Duodenal mucosa (tissue), 2 donors: ENCODE measurements around the gene NIT1.
A peak's percentile ranks its signal among the peaks of the same experiment; 100 is the strongest.

ENCODE experiments used
- H3K27ac ChIP-seq: one replicate; pipeline ENCODE4 v1.7.0; 2013; ENCODE audit warnings: low read depth, low read length
- H3K27me3 ChIP-seq, 2 donors: one replicate each; pipeline ENCODE4 v1.7.0; 2013; ENCODE audit warnings: low read length in 2 of 2, control low read depth in 1 of 2; ENCODE audit not compliant: insufficient read depth in 2 of 2, control insufficient read depth in 1 of 2
- H3K36me3 ChIP-seq, 2 donors: one replicate each; pipeline ENCODE4 v1.7.0; 2013; ENCODE audit warnings: low read length in 2 of 2, control low read depth in 1 of 2; ENCODE audit not compliant: insufficient read depth in 2 of 2, control insufficient read depth in 1 of 2
- H3K4me1 ChIP-seq, 2 donors: one replicate each; pipeline ENCODE4 v1.7.0; 2013; ENCODE audit warnings: low read length in 2 of 2, control low read depth in 1 of 2; ENCODE audit not compliant: insufficient read depth in 2 of 2, control insufficient read depth in 1 of 2
- H3K4me3 ChIP-seq, 2 donors: one replicate each; pipeline ENCODE4 v1.7.0; 2013; ENCODE audit warnings: low read length in 2 of 2, low read depth in 1 of 2
- H3K9ac ChIP-seq, 2 donors: one replicate each; pipeline ENCODE4 v1.7.0; 2013; ENCODE audit warnings: low read length in 2 of 2, low read depth in 1 of 2
- H3K9me3 ChIP-seq, 2 donors: one replicate each; pipeline ENCODE4 v1.7.0; 2013; ENCODE audit warnings: low read length in 2 of 2, control low read depth in 1 of 2; ENCODE audit not compliant: control insufficient read depth in 1 of 2

NIT1 gene

GRCh38 chr1:161162052-161162451, 44.1 kb downstream of the NIT1 start:
- Histone ChIP-seq H3K9me3 (no peaks in the 10 kb centered on the region), H3K27me3 (no peaks in the 10 kb centered on the region), H3K27ac (no peak overlapping the region), H3K9ac (no peak overlapping the region), H3K36me3 (peaks cover 14 to 54% of the 10 kb centered on the region in 2 donors), H3K4me1 (peaks cover 27 to 49% of the 10 kb centered on the region in 2 donors), H3K4me3 (no peak overlapping the region)

DNA sequence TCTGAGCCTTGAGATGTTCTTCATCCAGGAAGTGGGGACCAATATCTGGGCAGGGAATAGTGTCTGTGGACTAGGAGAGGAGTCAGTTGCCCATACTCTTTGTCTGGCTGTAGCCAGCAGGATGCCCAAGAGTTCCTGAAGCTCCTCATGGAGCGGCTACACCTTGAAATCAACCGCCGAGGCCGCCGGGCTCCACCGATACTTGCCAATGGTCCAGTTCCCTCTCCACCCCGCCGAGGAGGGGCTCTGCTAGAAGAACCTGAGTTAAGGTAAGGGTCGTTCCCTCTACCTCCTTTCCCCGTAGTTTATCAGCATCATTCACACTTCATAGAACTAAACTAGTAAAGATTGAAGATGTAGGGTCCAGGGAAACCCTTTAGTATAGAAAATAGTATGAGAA, 44.9 kb downstream of the NIT1 start:
- H3K27me3 ChIP-seq: no peaks in the 10 kb centered on the region
- H3K27ac ChIP-seq: no peak overlapping the region
- peaks cover 30 to 52% of the 10 kb centered on the region in 2 donors for H3K4me1 ChIP-seq
- H3K9ac ChIP-seq: no peak overlapping the region
- H3K9me3 ChIP-seq: no peaks in the 10 kb centered on the region
- H3K36me3 ChIP-seq: peaks cover 12 to 47% of the 10 kb centered on the region in 2 donors
- H3K4me3 ChIP-seq: no peak overlapping the region

DNA sequence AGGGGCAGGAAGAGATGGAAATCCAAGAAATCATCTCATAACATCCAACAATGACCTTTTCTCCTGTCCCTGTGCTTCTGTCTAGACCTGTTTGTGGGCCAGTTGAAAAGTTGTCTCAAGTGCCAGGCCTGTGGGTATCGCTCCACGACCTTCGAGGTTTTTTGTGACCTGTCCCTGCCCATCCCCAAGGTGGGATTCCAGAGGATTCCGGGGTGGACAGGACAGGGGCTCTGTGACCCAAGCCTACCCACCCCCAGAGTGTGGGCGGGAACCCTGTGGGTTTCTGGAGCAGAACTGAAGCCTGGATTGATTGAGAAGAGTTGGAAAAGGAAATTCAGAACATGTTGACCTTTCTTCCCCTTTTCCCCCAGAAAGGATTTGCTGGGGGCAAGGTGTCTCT, 45.9 kb downstream of the NIT1 start:
- Histone ChIP-seq H3K4me3 (no peak overlapping the region), H3K9ac (no peak overlapping the region), H3K36me3 (peaks cover 5 to 38% of the 10 kb centered on the region in 2 donors), H3K27me3 (no peaks in the 10 kb centered on the region), H3K4me1 (peaks cover 27 to 48% of the 10 kb centered on the region in 2 donors), H3K9me3 (no peaks in the 10 kb centered on the region), H3K27ac (no peak overlapping the region)

DNA sequence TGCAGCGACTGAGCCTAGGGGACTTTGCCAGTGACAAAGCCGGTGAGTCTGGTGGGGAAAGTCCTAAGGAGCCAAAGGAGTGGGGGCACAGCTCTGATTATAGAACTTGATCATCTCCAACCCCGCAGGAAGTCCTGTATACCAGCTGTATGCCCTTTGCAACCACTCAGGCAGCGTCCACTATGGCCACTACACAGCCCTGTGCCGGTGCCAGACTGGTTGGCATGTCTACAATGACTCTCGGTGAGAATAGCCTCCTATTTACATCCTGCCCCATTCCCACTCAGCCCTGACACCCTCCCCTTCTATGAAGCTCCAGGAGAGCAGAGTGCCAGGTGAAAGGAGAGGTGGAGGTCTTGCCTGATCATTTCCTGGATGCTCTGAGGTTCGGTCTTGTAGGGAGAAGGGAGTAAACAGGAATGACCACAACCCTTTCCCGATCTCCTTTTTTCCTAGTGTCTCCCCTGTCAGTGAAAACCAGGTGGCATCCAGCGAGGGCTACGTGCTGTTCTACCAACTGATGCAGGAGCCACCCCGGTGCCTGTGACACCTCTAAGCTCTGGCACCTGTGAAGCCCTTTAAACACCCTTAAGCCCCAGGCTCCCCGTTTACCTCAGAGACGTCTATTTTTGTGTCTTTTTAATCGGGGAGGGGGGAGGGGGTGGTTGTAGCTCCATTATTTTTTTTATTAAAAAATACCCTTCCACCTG, 47.2 kb downstream of the NIT1 start:
- H3K27me3 ChIP-seq: no peaks in the 10 kb centered on the region
- H3K27ac ChIP-seq: peak overlapping the region; percentile 95
- H3K36me3 ChIP-seq: peaks cover 5 to 50% of the 10 kb centered on the region in 2 donors
- peak overlapping the region; percentile 83 to 89 for H3K9ac ChIP-seq
- H3K9me3 ChIP-seq: no peaks in the 10 kb centered on the region
- peaks cover 20 to 40% of the 10 kb centered on the region in 2 donors for H3K4me1 ChIP-seq
- H3K4me3 ChIP-seq: peak overlapping the region in 1 of 2 donors; percentile 97

- H3K36me3 ChIP-seq: peaks cover 14 to 58% of the 10 kb centered on the region in 2 donors
- H3K27ac ChIP-seq: peak within 1 kb of the TSS; percentile 95
- peaks cover 11 to 30% of the 10 kb centered on the region in 2 donors for H3K4me1 ChIP-seq
- H3K9ac ChIP-seq: peak within 1 kb of the TSS; percentile 83 to 89
- H3K9me3 ChIP-seq: no peaks in the 10 kb centered on the region
- H3K27me3 ChIP-seq: no peaks in the 10 kb centered on the region
- peak within 1 kb of the TSS; percentile 97 for H3K4me3 ChIP-seq
Observed at GRCh38 chr1:161165742-161166668, 48.1 kb downstream of the NIT1 start, which contains the start of gene PPOX. Gene PPOX (plus strand): TSS chr1:161166426. CDS start chr1:161166848, 422 bp downstream.

- Histone ChIP-seq H3K27me3 (no peaks in the 10 kb centered on the region), H3K36me3 (peaks cover 16 to 61% of the 10 kb centered on the region in 2 donors), H3K9ac (peak overlapping the region; percentile 83 to 89), H3K4me1 (peaks cover 11 to 22% of the 10 kb centered on the region in 2 donors), H3K27ac (no peak overlapping the region), H3K9me3 (no peaks in the 10 kb centered on the region), H3K4me3 (peak overlapping the region; percentile 97)
Observed at GRCh38 chr1:161166669-161167548, 49.0 kb downstream of the NIT1 start.

- peaks cover 27 to 61% of the 10 kb centered on the region in 2 donors for H3K36me3 ChIP-seq
- no peak overlapping the region for H3K27ac ChIP-seq
- no peak overlapping the region for H3K9ac ChIP-seq
- H3K9me3 ChIP-seq: no peaks in the 10 kb centered on the region
- no peak overlapping the region for H3K4me3 ChIP-seq
- no peaks in the 10 kb centered on the region for H3K27me3 ChIP-seq
- peaks cover 11 to 31% of the 10 kb centered on the region in 2 donors for H3K4me1 ChIP-seq
Observed at GRCh38 chr1:161168906-161169305, 51.0 kb downstream of the NIT1 start.
